ENCODE measurements around the gene HHAT. TPM values are rescaled to one million over a fixed set of nuclear protein-coding genes. Genes with fewer than 3 reads are reported as not detected.
A peak's percentile ranks its signal among the peaks of the same experiment; 100 is the strongest.

HHAT gene
- polyA plus RNA-seq, 3 donors = 1.1 to 1.6 (median 1.5) TPM

GRCh38 chr1:210372931-210373627 lies 44.4 kb downstream of the HHAT start:
- Mint-ChIP-seq H3K4me3 (no peak overlapping the region), H3K27me3 (ENCODE audit: low read depth in 3 of 3) (no peaks in the 10 kb centered on the region), H3K27ac (peak overlapping the region in 5 of 7 donors; percentile 65 to 89 (median 79)), H3K9me3 (no peaks in the 10 kb centered on the region), H3K36me3 (no peaks in the 10 kb centered on the region), H3K4me1 (peaks cover 25% of the 10 kb centered on the region)
- no peaks in the 10 kb centered on the region for H3K27me3 ChIP-seq (ENCODE audit: control insufficient read depth in 2 of 2, insufficient read depth in 2 of 2, low read length in 2 of 2)
- no peaks in the 10 kb centered on the region for H3K36me3 ChIP-seq (replicated peaks in 1 of 2; ENCODE audit: control insufficient read depth in 1 of 2, insufficient read depth in 2 of 2, low read length in 2 of 2)
- no peak for TF ChIP-seq CTCF (IDR thresholded peaks at IDR 0.05)
- DNase-seq = no peak
- no peaks in the 10 kb centered on the region for H4K20me1 ChIP-seq (ENCODE audit: insufficient read depth, low read length)
- peak overlapping the region; percentile 58 for H3K4me2 ChIP-seq (replicated peaks; ENCODE audit: extremely low read depth, low read length, poor library complexity, severe bottlenecking)
- peak overlapping the region in 1 of 3 experiments; percentile 41 for H3K4me3 ChIP-seq (replicated peaks in 1 of 3; ENCODE audit: low read depth in 2 of 3, low read length in 3 of 3)
- H2AFZ ChIP-seq (ENCODE audit: insufficient read depth, low read depth, low read length, poor library complexity, severe bottlenecking) = peak overlapping the region; percentile 13
- no peaks in the 10 kb centered on the region for H3K9me3 ChIP-seq (replicated peaks in 1 of 2; ENCODE audit: control insufficient read depth in 1 of 2, insufficient read depth in 1 of 2, low read length in 2 of 2)
- H3K9ac ChIP-seq (ENCODE audit: insufficient read depth, low read length, poor library complexity, severe bottlenecking) = no peak overlapping the region
- peaks cover 18 to 33% of the 10 kb centered on the region in 2 donors for H3K4me1 ChIP-seq (ENCODE audit: control insufficient read depth in 1 of 2, insufficient read depth in 2 of 2, low read length in 2 of 2)
- no peaks in the 10 kb centered on the region for H3K79me2 ChIP-seq (ENCODE audit: insufficient read depth, low read length)
- 95% methylated on average over 2 of the region's 6 CpGs for WGBS (ENCODE audit: insufficient coverage)
- peak overlapping the region in 1 of 2 donors; percentile 83 for H3K27ac ChIP-seq (ENCODE audit: low read depth in 1 of 2, low read length in 2 of 2)
- intact Hi-C loops (cut with micrococcal nuclease) = loop anchor here in 1 of 2 donors (10.0 kb wide), 1 partner anchor 1572 kb away; no protein-coding TSS in a partner anchor

- WGBS (ENCODE audit: insufficient coverage) = 100% methylated on average over 1 of the region's 1 CpG
- H3K27me3 Mint-ChIP-seq (ENCODE audit: low read depth in 3 of 3) = no peaks in the 10 kb centered on the region
- H4K20me1 ChIP-seq (ENCODE audit: insufficient read depth, low read length) = no peaks in the 10 kb centered on the region
- no peaks in the 10 kb centered on the region for H3K9me3 Mint-ChIP-seq
- no peak for TF ChIP-seq CTCF (IDR thresholded peaks at IDR 0.05)
- DNase-seq = no peak
- H3K9ac ChIP-seq (ENCODE audit: insufficient read depth, low read length, poor library complexity, severe bottlenecking) = peak overlapping the region; percentile 18
- peak overlapping the region; percentile 58 for H3K4me2 ChIP-seq (replicated peaks; ENCODE audit: extremely low read depth, low read length, poor library complexity, severe bottlenecking)
- H3K4me1 ChIP-seq (ENCODE audit: control insufficient read depth in 1 of 2, insufficient read depth in 2 of 2, low read length in 2 of 2) = peaks cover 18 to 33% of the 10 kb centered on the region in 2 donors
- peak overlapping the region in 1 of 3 experiments; percentile 41 for H3K4me3 ChIP-seq (replicated peaks in 1 of 3; ENCODE audit: low read depth in 2 of 3, low read length in 3 of 3)
- H3K9me3 ChIP-seq (replicated peaks in 1 of 2; ENCODE audit: control insufficient read depth in 1 of 2, insufficient read depth in 1 of 2, low read length in 2 of 2) = no peaks in the 10 kb centered on the region
- peak overlapping the region in 1 of 2 donors; percentile 12 for H3K4me3 Mint-ChIP-seq
- H3K27me3 ChIP-seq (ENCODE audit: control insufficient read depth in 2 of 2, insufficient read depth in 2 of 2, low read length in 2 of 2) = no peaks in the 10 kb centered on the region
- peaks cover 25% of the 10 kb centered on the region for H3K4me1 Mint-ChIP-seq
- peak overlapping the region; percentile 13 for H2AFZ ChIP-seq (ENCODE audit: insufficient read depth, low read depth, low read length, poor library complexity, severe bottlenecking)
- H3K27ac Mint-ChIP-seq = peak overlapping the region in 6 of 7 donors; percentile 12 to 89 (median 76)
- peak overlapping the region in 1 of 2 donors; percentile 83 for H3K27ac ChIP-seq (ENCODE audit: low read depth in 1 of 2, low read length in 2 of 2)
- no peaks in the 10 kb centered on the region for H3K79me2 ChIP-seq (ENCODE audit: insufficient read depth, low read length)
- no peaks in the 10 kb centered on the region for H3K36me3 Mint-ChIP-seq
- H3K36me3 ChIP-seq (replicated peaks in 1 of 2; ENCODE audit: control insufficient read depth in 1 of 2, insufficient read depth in 2 of 2, low read length in 2 of 2) = no peaks in the 10 kb centered on the region
- intact Hi-C loops (cut with micrococcal nuclease) = loop anchor here in 1 of 2 donors (10.0 kb wide), 1 partner anchor 1571 kb away; no protein-coding TSS in a partner anchor
Measured at GRCh38 chr1:210373628-210373877, 44.9 kb downstream of the HHAT start.
